Left renal pelvis (tissue), 4 donors: Measurements from ENCODE around the gene IL6ST. TPM values are rescaled to one million over a fixed set of nuclear protein-coding genes. Genes with fewer than 3 reads are reported as not detected.
A peak's percentile ranks its signal among the peaks of the same experiment; 100 is the strongest.
"Not testable (repeated sequence)": the region's sequence is repeated elsewhere in the genome, so short reads cannot be mapped to it uniquely, and the experiment has no call there.

Experiments
- DNase-seq, 4 donors: peaks; one replicate each; pipeline ENCODE4 v3.0.0-alpha.2; 2013; ENCODE audit warnings: low read depth in 4 of 4, low spot score in 3 of 4
- polyA plus RNA-seq, 4 donors: library from polyadenylated mRNA; unstranded; fragments of 120-200 nt; gene quantifications; one replicate each; pipeline ENCODE4 v1.2.1, GENCODE V29; 2013; ENCODE audit not compliant: insufficient read length in 4 of 4

IL6ST gene
- polyA plus RNA-seq, 4 donors, result 113 to 166 (median 143) TPM

DNA sequence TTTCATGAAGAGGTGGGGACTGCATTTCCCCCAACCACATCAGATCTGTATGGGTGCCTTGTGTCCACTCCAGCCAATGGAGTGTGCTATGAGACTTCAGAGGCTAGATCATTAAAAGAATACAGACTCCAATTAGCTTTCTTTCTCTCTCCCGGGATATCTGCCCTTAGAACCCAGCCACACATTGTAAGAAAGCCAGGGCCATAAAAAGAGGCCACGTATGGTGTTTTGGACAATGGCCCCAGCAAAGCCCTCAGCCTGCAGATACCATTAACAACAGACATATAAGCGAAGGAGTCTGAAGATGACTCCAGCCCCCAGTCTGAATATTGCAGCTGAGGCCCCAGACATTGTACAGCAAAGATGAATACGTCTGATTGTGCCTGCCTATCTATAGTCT is 21.5 kb downstream of the IL6ST start:
- no peak for DNase-seq

DNA sequence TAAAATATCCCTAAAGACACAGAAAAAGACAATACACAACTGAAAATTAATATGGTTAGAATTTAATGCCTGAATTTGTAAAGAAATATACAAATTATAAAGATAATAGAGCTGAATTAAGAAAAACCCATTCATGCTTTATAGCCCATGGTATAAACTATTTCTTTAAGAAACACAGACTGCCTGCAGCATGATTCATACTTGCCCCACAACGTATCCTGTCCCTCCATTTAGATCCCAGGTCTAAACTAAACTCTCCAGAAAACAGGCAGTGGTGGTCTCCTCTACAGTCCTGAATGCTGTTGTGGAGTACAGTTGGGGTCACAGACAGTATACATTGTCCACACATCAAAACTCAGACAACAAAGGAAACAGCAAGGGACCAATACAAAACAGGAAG is 24.8 kb downstream of the IL6ST start:
- no peak for DNase-seq

DNA sequence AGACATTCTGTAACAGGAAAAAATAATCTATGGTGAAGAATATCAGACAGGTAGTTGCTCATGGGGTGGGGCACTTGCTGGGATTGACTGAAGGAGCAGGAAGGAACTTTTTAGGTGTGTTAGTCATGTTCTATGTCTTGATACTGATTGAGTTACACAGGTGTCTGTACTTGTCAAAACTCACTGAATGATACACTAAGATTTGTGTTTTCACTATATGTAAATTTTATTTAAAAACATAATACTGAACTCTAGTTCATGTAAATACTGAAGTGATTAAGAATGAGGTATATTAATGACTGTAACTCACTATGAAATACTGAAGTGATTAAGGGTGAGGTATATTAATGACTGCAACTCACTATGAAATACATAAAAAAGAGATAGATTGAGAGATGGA is 28.5 kb downstream of the IL6ST start:
- no peak for DNase-seq

DNA sequence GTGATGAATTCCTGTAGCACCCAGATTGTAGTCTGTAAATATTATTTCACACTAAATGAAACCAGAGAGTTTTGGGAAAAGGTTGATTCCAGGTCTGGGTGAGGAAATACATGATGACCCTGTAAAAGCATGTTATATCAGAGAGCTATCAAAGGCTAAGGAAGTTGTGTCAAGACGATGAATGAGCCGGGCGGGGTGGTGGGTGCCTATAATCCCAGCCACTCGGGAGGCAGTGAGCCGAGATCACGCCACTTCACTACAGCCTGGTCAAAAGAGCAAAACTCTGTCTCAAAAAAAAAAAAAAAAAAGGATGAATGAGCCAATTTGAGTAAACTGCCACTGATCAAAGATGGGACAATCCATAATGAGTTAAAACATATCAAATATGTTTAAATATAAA is 29.2 kb downstream of the IL6ST start:
- no peak for DNase-seq

DNA sequence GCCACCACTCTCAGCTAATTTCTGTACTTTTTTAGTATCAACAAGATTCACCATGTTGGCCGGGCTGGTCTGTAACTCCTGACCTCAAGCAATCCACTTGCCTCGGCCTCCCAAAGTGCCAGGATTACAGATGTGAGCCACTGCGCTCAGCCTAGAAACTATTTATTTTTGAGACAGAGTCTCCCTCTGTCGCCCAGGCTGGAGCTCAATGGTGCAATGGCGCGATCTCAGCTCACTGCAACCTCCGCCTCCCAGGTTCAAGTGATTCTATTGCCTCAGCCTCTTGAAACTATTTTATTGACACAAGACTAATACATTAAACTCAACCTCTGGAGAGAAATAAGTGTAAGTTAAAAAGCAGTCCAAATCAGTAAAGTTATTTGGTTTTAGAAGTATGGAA is 34.0 kb downstream of the IL6ST start:
- no peak for DNase-seq

DNA sequence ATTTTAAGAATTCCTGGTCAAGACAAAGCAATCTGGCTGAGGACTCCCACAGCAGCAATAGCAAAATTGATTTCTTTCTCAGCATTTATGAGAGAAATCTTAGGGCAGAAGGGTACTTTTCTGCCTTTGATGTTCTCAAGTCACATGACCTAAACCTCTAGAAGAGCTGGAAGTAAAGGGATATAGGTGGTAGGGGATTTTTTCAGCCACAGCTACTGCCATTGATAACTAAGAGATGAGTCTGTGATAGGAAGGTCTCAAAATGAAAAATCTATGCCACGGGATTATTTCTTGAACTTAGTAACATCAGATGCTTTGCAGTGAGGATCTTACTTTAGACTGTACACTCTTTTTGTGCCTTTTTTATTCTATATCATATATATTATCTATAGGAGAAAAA is 35.6 kb downstream of the IL6ST start:
- no peak for DNase-seq

DNA sequence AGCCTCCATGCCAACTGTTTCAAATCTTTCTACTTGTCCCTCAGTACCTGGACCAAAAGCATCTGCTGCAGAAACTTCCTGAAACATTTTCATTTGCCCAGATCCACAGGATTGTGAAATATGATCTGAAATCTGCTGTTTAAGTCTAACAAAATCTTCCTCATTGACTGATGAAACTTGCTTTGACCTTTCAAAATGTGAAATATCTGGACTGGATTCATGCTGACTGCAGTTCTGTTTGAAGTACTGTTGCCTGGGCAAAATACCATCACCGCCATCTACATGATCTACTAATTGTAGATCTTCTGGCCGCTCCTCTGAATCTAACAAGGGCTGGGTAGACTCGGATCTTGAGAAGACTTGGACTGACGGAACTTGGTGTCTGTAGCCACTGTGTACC is 53.6 kb downstream of the IL6ST start:
- DNase-seq, result not testable (repeated sequence)

DNA sequence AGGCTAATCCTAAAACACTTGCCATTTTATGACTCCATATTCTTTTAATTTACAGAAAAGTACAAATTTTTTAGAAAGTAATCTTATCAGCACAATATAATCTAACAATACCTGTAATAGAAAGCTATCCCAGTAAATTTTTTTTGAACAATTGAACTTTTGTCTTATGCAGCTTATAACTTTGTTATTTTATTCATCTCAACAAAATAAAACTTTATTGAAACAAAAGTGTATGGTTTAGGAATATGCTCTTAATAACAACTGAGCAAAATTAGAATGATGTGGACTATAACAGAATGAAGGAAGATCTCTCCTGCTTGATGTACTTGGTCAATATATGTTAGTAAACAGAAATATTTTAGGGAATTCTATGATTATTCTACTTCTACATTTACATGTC is 57.2 kb downstream of the IL6ST start:
- DNase-seq, result not testable (repeated sequence)

DNA sequence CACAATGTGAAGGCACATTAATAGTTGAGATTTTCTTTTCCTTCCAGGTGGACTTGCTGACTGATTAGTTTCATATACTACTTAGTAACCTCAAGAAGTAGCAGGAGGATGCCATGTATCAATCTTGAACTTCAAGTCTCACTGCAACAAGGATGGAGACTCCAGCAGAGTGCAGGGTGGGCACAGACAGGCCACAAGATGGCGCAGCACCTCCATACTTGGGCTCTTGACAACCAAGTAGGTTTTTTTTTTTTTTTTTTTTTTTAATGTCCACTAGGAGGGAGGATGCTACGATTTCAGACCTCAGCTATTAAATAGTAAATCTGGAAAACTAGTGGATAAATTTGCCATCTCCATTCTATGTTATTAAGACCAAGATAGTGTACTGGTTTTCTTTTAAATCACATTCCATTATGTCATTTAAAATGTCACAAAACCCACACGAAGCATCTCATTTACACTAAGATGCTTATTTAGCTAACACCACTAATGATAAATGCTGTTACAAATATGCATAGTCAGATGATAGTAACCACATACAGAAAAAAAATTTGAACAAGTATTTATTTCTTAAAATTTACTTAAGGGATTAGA is 58.6 kb downstream of the IL6ST start:
- peak; percentile 40 to 54 (median 48) for DNase-seq

DNA sequence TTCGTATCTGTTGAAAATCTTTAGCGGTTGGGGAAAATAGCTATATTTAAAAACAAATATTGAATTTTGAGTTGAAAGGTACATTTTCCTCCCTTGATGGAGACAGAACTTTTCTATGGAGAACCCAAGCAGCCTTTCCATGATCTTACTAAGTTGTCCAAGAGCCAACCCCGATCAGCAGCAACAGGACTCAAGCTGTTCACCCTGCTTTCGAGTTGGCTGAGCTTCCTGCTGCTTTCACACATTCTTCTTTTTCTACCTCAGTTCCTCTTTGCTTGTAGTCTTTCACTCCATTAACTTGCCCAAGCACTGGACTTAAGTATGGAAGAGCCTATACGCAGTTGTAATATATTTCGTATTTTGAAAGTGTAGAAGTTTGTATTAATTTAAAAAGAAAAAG is 59.4 kb downstream of the IL6ST start:
- no peak for DNase-seq

DNA sequence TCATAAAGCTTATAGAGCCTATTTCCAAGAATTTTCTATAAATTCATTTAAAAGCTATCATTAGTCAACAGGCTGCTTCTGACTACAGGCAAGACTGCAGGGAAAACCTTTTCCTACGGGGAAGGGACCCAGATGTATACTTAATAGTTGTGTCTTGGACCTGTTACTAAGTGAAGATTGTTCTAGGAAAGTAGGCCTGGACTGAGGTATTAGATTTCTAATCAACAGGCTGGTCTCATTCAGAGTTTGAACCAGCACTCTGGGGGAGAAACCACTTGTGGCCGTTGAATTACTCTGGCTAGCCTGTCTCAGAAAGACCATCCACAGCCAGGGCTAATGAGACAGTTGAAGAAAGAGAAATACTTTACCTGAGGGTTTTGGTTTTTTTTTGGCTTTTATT is 60.0 kb downstream of the IL6ST start:
- DNase-seq, result no peak

DNA sequence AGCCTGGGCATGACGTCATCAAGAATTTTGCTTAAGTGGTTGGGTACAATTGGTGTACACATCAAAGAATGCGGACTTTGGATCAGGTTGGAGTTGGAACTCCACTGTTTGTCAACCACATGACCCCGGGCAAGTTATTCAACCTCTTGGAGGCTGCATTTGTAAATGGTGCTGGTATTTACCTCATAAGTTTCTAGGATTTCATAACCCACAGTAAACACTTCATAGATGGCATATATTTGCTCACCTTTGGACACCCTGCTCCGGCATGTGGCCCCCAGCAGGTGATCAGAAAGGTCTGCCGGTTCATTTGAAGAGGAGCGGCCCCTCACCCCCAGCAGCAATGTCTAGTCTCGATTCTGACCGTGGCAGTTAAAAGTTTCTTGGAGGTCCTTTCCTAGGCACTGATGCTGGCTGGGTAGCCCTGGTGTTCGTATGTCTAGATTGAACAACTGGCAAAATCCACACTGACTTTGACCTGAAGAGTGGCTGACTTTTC is 60.6 kb downstream of the IL6ST start:
- DNase-seq, result no peak

DNA sequence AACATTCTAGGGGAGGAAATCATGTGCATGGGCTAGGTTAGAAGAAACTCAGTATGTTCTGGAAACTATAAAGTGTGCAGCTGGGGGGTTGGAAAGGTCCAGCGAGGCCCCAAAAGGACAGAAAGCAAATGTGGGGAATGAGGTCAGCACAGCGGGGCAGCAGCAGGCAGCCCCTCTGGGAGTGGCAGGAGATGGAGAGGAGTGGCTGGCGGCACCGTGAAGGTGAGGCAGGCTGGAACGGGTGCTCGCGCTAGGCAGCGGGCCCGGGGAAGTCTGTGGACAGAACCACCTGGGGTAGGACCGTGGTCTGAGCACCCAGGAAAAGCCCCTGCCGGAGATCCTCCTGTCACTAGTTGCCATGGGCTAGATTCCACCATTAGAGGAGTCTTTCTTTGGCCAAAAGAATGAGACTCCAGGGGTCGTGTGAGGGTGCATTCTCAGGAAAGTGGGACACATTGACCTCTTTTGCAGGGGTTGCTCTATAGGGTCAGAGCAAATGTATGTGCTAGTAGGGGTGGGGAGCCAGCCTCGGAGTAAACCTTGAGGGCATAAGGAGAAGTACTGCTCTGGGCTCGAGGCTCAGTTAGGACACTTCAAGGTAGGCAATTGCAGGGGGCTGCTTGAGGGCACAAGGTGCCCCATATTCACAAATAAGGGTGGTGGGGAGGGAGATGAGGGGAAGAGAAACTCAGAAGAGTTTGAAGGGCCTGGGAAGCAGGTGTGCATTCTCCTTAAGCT is 61.2 kb downstream of the IL6ST start:
- DNase-seq, result no peak

DNA sequence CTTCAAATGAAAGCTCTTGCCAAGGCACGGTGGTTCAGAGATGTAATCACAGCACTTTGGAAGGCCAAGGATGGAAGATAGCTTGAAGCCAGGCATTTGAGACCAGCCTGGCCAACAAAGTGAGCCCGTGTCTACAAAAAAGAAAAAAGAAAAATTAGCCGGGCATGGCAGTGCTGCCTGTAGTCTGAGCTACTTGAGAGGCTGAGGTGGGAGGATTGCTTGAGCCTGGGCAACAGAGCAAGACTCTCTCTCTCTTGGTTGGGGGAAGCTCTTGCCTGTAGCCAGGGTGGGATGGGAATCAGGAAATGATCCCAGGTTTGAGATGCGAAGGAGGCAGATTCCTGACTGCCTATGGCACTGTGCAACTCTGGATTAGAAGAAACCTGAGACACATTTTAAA is 62.1 kb downstream of the IL6ST start:
- DNase-seq, result no peak

DNA sequence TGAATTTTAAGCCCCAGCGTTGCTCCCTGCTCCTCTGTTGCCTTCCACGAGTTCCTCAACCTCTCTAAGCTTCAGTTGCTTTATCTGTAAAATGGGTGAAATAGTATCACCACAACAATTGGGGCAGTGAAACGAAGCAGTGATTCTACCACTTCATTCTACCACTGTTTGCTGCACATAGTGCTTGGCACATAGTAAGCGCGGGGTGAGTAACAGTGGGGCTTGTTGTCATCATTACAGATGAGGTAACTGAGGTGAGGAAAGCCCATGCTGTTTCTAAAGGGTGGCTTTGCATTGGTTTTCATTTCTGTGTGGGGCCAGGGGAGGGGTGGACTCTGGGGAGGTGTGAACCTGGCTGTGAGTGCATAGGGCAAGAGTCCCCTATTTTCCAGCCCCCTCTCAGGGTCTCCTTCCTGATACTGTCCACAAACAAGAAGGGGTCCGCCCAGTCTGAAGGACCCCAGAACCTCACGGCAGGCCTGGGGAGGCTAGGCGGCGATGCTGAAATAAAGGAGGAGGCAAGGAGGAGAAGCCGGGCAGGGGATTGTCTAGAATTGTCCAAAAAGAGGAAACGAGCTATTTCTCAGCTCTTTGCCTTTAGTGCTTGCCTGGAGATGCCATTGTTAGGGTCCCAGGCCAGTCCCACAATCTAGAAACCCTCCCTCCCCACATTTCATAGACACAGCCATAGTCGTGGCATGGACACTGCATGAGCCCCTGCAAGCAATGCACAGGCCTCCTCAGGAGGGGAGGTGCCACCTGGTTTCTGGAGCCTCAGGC is 65.6 kb downstream of the IL6ST start:
- no peak for DNase-seq

DNA sequence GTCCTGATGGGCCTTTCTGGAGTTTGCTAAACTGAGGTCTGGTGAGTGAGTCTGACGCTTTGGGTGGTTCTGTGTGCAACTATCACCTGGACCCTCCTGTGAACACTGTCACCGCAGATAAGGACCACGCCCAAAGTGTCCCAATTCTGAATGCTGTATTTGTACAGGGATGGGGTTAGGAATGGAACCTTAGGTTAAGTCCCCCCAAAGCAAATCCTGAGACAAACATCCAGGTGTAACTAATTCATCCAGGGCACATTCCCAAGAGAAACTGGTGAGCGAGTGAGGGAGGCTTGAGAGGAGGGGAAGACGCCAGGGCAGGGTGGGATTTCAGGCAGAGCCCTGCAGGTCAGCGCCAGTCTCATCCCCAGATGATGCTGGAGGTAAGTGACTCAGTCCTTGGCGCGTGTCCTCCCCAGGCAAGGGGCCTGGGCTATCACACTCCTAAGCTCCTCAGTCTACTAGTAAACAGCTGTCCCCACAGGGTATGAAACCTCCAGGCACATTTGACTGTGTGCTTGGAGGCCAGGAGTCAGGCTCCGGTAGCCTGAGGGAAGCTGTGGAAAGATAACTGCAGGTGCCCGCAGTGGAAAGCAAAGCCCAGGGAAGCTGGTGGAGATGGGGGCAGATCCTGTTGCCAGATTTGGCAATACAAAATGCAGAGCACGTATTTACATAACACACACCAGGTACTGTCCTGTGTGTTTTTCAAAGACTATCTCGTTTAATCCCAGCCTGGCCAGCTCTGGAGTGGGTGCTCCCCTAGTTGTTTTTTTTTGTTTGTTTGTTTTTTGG is 66.7 kb downstream of the IL6ST start:
- no peak for DNase-seq

DNA sequence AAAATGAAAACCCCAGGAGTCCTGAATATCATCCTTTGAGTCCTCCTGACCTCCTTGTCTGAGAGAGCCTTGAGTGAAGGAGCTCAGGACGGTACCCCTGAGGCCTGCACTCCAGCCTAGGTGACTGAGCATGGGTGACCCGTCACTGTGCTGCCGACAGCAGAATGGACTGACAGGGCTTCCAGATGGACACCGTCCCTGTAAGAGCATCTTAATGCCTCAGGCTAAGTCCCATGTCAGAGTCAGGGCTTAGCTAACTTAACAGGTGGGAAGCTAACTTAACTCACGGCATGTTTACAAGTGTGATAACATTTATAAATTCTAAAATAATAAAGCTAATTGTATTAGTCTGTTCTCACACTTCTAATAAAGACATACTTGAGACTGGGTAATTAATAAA is 68.3 kb downstream of the IL6ST start:
- no peak for DNase-seq

DNA sequence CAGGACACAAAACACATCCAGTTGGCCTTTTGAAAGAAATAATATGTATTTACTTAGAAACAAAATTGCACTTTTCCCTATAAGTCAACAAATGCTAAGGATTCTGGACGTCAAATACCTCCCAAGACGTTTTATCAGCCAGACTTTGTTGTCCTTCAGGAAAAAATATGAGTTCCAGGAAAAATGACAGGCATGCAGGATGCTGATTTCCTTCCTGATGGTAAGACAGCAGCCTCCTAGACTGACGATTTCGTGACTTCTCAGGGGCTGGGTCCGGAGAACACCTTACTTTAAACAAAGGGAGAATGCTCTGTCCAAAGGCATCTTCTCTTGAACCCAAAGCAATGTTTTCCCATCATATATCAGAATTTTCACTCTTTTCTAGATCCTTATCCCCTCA is 69.1 kb downstream of the IL6ST start:
- no peak for DNase-seq

DNA sequence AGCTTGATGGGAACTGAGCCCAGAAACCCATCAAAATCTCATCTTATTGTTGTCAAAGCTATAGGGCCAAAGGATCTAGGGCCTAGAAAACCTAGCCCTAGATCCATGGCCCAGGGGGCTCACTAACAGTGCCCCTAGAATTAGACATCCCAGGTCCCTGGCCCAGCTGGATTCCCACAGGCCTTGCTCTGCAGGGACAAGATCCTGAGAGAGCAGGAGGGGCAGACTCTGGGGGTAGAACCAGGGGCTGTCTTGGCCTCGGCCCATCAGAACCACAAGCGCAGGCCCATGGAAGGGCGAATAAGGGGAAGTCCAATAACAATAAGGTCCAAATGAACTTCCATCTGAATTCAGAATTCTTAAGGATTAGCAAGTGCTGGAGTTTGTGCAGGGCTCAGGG is 69.6 kb downstream of the IL6ST start:
- DNase-seq, result no peak

DNA sequence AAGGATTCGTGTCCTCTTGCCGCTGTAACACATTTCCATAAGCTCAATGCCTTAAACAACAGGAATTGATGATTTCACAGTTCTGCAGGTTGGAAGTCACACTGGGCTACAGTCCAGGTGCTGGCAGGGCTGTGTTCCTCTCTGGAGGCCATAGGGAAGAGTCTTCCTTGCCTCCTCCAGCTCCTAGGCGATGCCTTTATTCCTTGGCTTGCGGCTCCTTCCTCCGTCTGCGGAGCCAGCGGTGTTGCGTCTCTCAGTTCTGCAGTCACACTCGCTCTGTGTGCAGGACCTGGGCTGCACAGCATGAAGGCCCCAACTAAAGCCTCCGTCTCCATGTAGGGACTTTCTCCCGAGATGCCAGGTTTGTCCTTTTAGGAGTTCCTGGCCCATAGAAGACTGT is 70.0 kb downstream of the IL6ST start:
- no peak for DNase-seq
